ENCODE measurements around the gene TMEM178B.
"Not testable (repeated sequence)": the region's sequence is repeated elsewhere in the genome, so short reads cannot be mapped to it uniquely, and the experiment has no call there.

Gene TMEM178B

GRCh38 chr7:141184532-141185190, 110.8 kb downstream of the TMEM178B start:
- no peak for DNase-seq (ENCODE audit: low read depth)

GRCh38 chr7:141185369-141185967, 111.6 kb downstream of the TMEM178B start:
- DNase-seq (ENCODE audit: low read depth), result no peak

GRCh38 chr7:141189231-141189630, 115.4 kb downstream of the TMEM178B start:
- no peak for DNase-seq (ENCODE audit: low read depth)

- no peak for DNase-seq (ENCODE audit: low read depth)
These were observed 116.6 kb downstream of the TMEM178B start for GRCh38 chr7:141190495-141190894.

- no peak for DNase-seq (ENCODE audit: low read depth)
These were observed 117.4 kb downstream of the TMEM178B start for GRCh38 chr7:141191277-141191676.

- no peak for DNase-seq (ENCODE audit: low read depth)
These were observed 119.2 kb downstream of the TMEM178B start for GRCh38 chr7:141193066-141193465.

- not testable (repeated sequence) for DNase-seq (ENCODE audit: low read depth)
These were observed 121.9 kb downstream of the TMEM178B start for GRCh38 chr7:141195722-141196121.

- no peak for DNase-seq (ENCODE audit: low read depth)
These were observed 124.5 kb downstream of the TMEM178B start for GRCh38 chr7:141198194-141198958.

- DNase-seq (ENCODE audit: low read depth), result no peak
These were observed 126.6 kb downstream of the TMEM178B start for GRCh38 chr7:141200191-141201108.

GRCh38 chr7:141201145-141201885, 127.5 kb downstream of the TMEM178B start:
- no peak for DNase-seq (ENCODE audit: low read depth)

GRCh38 chr7:141202535-141202934, 128.7 kb downstream of the TMEM178B start:
- DNase-seq (ENCODE audit: low read depth), result no peak

- no peak for DNase-seq (ENCODE audit: low read depth)
These were observed 129.3 kb downstream of the TMEM178B start for GRCh38 chr7:141203177-141203576.

- DNase-seq (ENCODE audit: low read depth), result no peak
These were observed 129.7 kb downstream of the TMEM178B start for GRCh38 chr7:141203586-141203985.

- DNase-seq (ENCODE audit: low read depth), result no peak
These were observed 133.8 kb downstream of the TMEM178B start for GRCh38 chr7:141207661-141208060.

GRCh38 chr7:141208539-141208938, 134.7 kb downstream of the TMEM178B start:
- DNase-seq (ENCODE audit: low read depth), result no peak

- no peak for DNase-seq (ENCODE audit: low read depth)
These were observed 135.6 kb downstream of the TMEM178B start for GRCh38 chr7:141209454-141209853.

- DNase-seq (ENCODE audit: low read depth), result no peak
These were observed 137.0 kb downstream of the TMEM178B start for GRCh38 chr7:141210862-141211261.

- DNase-seq (ENCODE audit: low read depth), result no peak
These were observed 139.4 kb downstream of the TMEM178B start for GRCh38 chr7:141213226-141213625.

GRCh38 chr7:141217938-141218337, 144.1 kb downstream of the TMEM178B start:
- no peak for DNase-seq (ENCODE audit: low read depth)

- no peak for DNase-seq (ENCODE audit: low read depth)
These were observed 145.1 kb downstream of the TMEM178B start for GRCh38 chr7:141218941-141219340.

- DNase-seq (ENCODE audit: low read depth), result no peak
These were observed 146.5 kb downstream of the TMEM178B start for GRCh38 chr7:141220263-141220880.
